H9 (cell line): ENCODE data around the gene AMELX. TPM values are rescaled to one million over a fixed set of nuclear protein-coding genes. Genes with fewer than 3 reads are reported as not detected.

Experiments used
- DNase-seq: peaks from one replicate; pipeline ENCODE4 v3.0.0-alpha.2; 2017
- H2AFZ ChIP-seq: one replicate; pipeline ENCODE4 v1.6.1; 2013; ENCODE audit warnings: mild to moderate bottlenecking, low read length, control low read depth, moderate library complexity
- H2AK5ac ChIP-seq: 2 replicates; pipeline ENCODE4 v1.6.1; 2013; ENCODE audit warnings: low read length, control low read depth, mixed read lengths; ENCODE audit not compliant: insufficient read length
- H2BK120ac ChIP-seq: one replicate; pipeline ENCODE4 v1.6.1; 2013; ENCODE audit warnings: low read depth, mild to moderate bottlenecking, low read length, control low read depth, inconsistent platforms; ENCODE audit not compliant: poor library complexity, severe bottlenecking
- H2BK12ac ChIP-seq: 2 replicates; pipeline ENCODE4 v1.6.1; 2013; ENCODE audit warnings: low read length, control low read depth, mixed read lengths, low read depth; ENCODE audit not compliant: insufficient read length
- H2BK15ac ChIP-seq: 2 replicates; pipeline ENCODE4 v1.6.1; 2013; ENCODE audit warnings: low read depth, low read length, control low read depth
- H2BK20ac ChIP-seq: one replicate; pipeline ENCODE4 v1.6.1; 2013; ENCODE audit warnings: low read depth, mild to moderate bottlenecking, low read length, control low read depth, inconsistent platforms; ENCODE audit not compliant: poor library complexity, severe bottlenecking
- H2BK5ac ChIP-seq: 2 replicates; pipeline ENCODE4 v1.6.1; 2013; ENCODE audit warnings: low read length, control low read depth, mixed read lengths; ENCODE audit not compliant: insufficient read length
- H3K14ac ChIP-seq: 2 replicates; pipeline ENCODE4 v1.6.1; 2013; ENCODE audit warnings: low read length, control low read depth; ENCODE audit not compliant: insufficient read depth
- H3K18ac ChIP-seq: 2 replicates; pipeline ENCODE4 v1.6.1; 2013; ENCODE audit warnings: low read depth, mild to moderate bottlenecking, mixed read lengths, low read length, control low read depth; ENCODE audit not compliant: insufficient read length
- H3K23ac ChIP-seq: 2 replicates; pipeline ENCODE4 v1.6.1; 2013; ENCODE audit warnings: low read length, control low read depth, mixed read lengths, low read depth; ENCODE audit not compliant: insufficient read length
- H3K23me2 ChIP-seq: 2 replicates; pipeline ENCODE4 v1.6.1; 2013; ENCODE audit warnings: low read depth, mild to moderate bottlenecking, mixed read lengths, low read length, control low read depth; ENCODE audit not compliant: insufficient read length, poor library complexity, severe bottlenecking
- H3K27ac ChIP-seq: 2 replicates; pipeline ENCODE4 v1.5.1; 2013; ENCODE audit warnings: low read length, control low read depth, mixed read lengths, low read depth; ENCODE audit not compliant: insufficient read length
- H3K27me3 ChIP-seq: 2 replicates; pipeline ENCODE4 v1.6.1; 2013; ENCODE audit warnings: low read length, control low read depth, inconsistent platforms; ENCODE audit not compliant: insufficient read depth
- H3K4ac ChIP-seq: 2 replicates; pipeline ENCODE4 v1.6.1; 2013; ENCODE audit warnings: low read depth, mild to moderate bottlenecking, control low read depth, inconsistent platforms, low read length, moderate library complexity
- H3K4me1 ChIP-seq: 2 replicates; pipeline ENCODE4 v1.6.1; 2013; ENCODE audit warnings: low read length, control low read depth, inconsistent platforms; ENCODE audit not compliant: insufficient read depth
- H3K4me2 ChIP-seq: 2 replicates; pipeline ENCODE4 v1.6.1; 2013; ENCODE audit warnings: low read length, control low read depth, mixed read lengths; ENCODE audit not compliant: insufficient read length, insufficient read depth
- H3K56ac ChIP-seq: 2 replicates; pipeline ENCODE4 v1.6.1; 2013; ENCODE audit warnings: low read depth, mild to moderate bottlenecking, mixed read lengths, low read length, control low read depth; ENCODE audit not compliant: insufficient read length
- H3K79me1 ChIP-seq: 2 replicates; pipeline ENCODE4 v1.6.1; 2013; ENCODE audit warnings: low read depth, mild to moderate bottlenecking, moderate library complexity, low read length, control low read depth, inconsistent platforms; ENCODE audit not compliant: insufficient read depth, poor library complexity, severe bottlenecking
- H3K79me2 ChIP-seq: 2 replicates; pipeline ENCODE4 v1.6.1; 2013; ENCODE audit warnings: low read length, control low read depth, inconsistent platforms; ENCODE audit not compliant: insufficient read depth
- H3K9ac ChIP-seq: 2 replicates; pipeline ENCODE4 v1.6.1; 2013; ENCODE audit warnings: low read length, control low read depth, mixed read lengths; ENCODE audit not compliant: insufficient read length; ENCODE audit errors: extremely low read depth
- H3K9me3 ChIP-seq: one replicate; pipeline ENCODE4 v1.6.1; 2013; ENCODE audit warnings: low read depth, low read length, inconsistent platforms; ENCODE audit not compliant: control insufficient read depth
- H3T11ph ChIP-seq: one replicate; pipeline ENCODE4 v1.6.1; 2013; ENCODE audit warnings: mild to moderate bottlenecking, low read length, control low read depth, inconsistent platforms
- H4K20me1 ChIP-seq: one replicate; pipeline ENCODE4 v1.6.1; 2013; ENCODE audit not compliant: control insufficient read depth, insufficient read length, insufficient read depth
- H4K5ac ChIP-seq: 2 replicates; pipeline ENCODE4 v1.6.1; 2013; ENCODE audit warnings: low read depth, mild to moderate bottlenecking, mixed read lengths, low read length, control low read depth; ENCODE audit not compliant: insufficient read length
- H4K8ac ChIP-seq: replicated peaks from 2 replicates; pipeline ENCODE4 v1.6.1; 2013; ENCODE audit warnings: low read length, control low read depth, mixed read lengths, low read depth; ENCODE audit not compliant: insufficient read length
- H4K91ac ChIP-seq: 2 replicates; pipeline ENCODE4 v1.6.1; 2013; ENCODE audit warnings: low read depth, mild to moderate bottlenecking, moderate library complexity, mixed read lengths, low read length, control low read depth; ENCODE audit not compliant: insufficient read length
- H3K27ac Mint-ChIP-seq, 3 experiments: 2 replicates in 2 of 3; 3 replicates in 1 of 3; pipeline ENCODE4 v1.8.0; 2020 to 2021; ENCODE audit warnings: mixed read lengths in 3 of 3, mild to moderate bottlenecking in 1 of 3, moderate library complexity in 1 of 3
- H3K27me3 Mint-ChIP-seq: 2 replicates; pipeline ENCODE4 v1.8.0; 2021; ENCODE audit warnings: low read depth, mild to moderate bottlenecking, moderate library complexity, mixed read lengths
- H3K36me3 Mint-ChIP-seq, 3 experiments: 2 replicates in 2 of 3; 3 replicates in 1 of 3; pipeline ENCODE4 v1.8.0; 2020 to 2021; ENCODE audit warnings: low read depth in 3 of 3, mixed read lengths in 3 of 3; ENCODE audit not compliant: insufficient read depth in 1 of 3
- H3K4me1 Mint-ChIP-seq, 2 experiments: 2 replicates each; pipeline ENCODE4 v1.8.0; 2020; ENCODE audit warnings: mixed read lengths in 2 of 2
- H3K4me3 Mint-ChIP-seq, 2 experiments: 2 replicates in 1 of 2; 3 replicates in 1 of 2; pipeline ENCODE4 v1.8.0; 2020 to 2021; ENCODE audit warnings: mild to moderate bottlenecking in 2 of 2, mixed read lengths in 2 of 2, moderate library complexity in 1 of 2
- H3K9me3 Mint-ChIP-seq, 2 experiments: 2 replicates in 1 of 2; 3 replicates in 1 of 2; pipeline ENCODE4 v1.8.0; 2020; ENCODE audit warnings: mild to moderate bottlenecking in 2 of 2, mixed read lengths in 2 of 2, moderate library complexity in 1 of 2
- CTCF ChIP-seq: fragments of 200-600 bp; sonication (generic); conservative IDR thresholded peaks from 3 replicates; pipeline ENCODE4 v1.8.0; 2021; ENCODE audit warnings: antibody characterized with exemption, mild to moderate bottlenecking
- WGBS: extraction: QIAGEN DNeasy Blood & Tissue Kit; methylation state at CpG from one replicate; pipeline ENCODE4 v1.1.7; 2013; ENCODE audit warnings: missing lambda C conversion rate, low lambda C conversion rate, mixed read lengths; ENCODE audit not compliant: insufficient read length; ENCODE audit errors: extremely low coverage; 5-methylcytosine and 5-hydroxymethylcytosine counted together
- total RNA-seq: library from RNA; stranded (reverse); gene quantifications from 2 replicates; pipeline ENCODE4 v1.2.1, GENCODE V29; 2021

Gene AMELX
- total RNA-seq, 1 experiment from 2014 or later: not detected

- Histone ChIP-seq H3K9ac (no peak overlapping the region), H3K23ac (no peak overlapping the region), H3K4me1 (no peaks in the 10 kb centered on the region), H3K27ac (no peak overlapping the region), H3K4ac (no peak overlapping the region), H2BK5ac (no peak overlapping the region), H4K5ac (no peak overlapping the region), H3K56ac (no peak overlapping the region), H3K9me3 (no peaks in the 10 kb centered on the region), H3K14ac (no peak overlapping the region), H2BK20ac (no peak overlapping the region), H3T11ph (no peak overlapping the region), H2BK120ac (no peak overlapping the region), H3K4me2 (no peak overlapping the region), H3K79me2 (no peaks in the 10 kb centered on the region), H3K27me3 (no peaks in the 10 kb centered on the region), H3K18ac (no peak overlapping the region), H4K20me1 (no peaks in the 10 kb centered on the region), H2BK12ac (no peak overlapping the region), H2AK5ac (no peak overlapping the region), H3K79me1 (no peaks in the 10 kb centered on the region), H2AFZ (no peak overlapping the region), H4K91ac (no peak overlapping the region), H3K23me2 (no peaks in the 10 kb centered on the region), H4K8ac (no peak overlapping the region), H2BK15ac (no peak overlapping the region)
- no CpG with 5 or more reads among the region's 7 CpGs for WGBS
- Mint-ChIP-seq H3K27ac (no peak overlapping the region), H3K36me3 (peaks cover 0 to 2% (median 0%) of the 10 kb centered on the region in 3 experiments; a peak in 1 of 7 replicates), H3K4me3 (no peak overlapping the region), H3K9me3 (peaks cover 55 to 61% of the 10 kb centered on the region in 2 experiments), H3K27me3 (peaks cover 2% of the 10 kb centered on the region; the same call in 1 of the 2 replicates), H3K4me1 (peaks cover 5 to 6% of the 10 kb centered on the region in 2 experiments; a peak in 3 of 4 replicates)
- no peak for DNase-seq
- no peak for TF ChIP-seq CTCF
Measured at GRCh38 chrX:11311706-11312105, 18.5 kb downstream of the AMELX start.
